ENCODE measurements around the gene ARRB2.

GRCh38 chr17:4739122-4740024 lies 28.9 kb downstream of the ARRB2 start, which contains the start of the genes CXCL16 and ZMYND15:
- no peak for TF ChIP-seq POLR2A (IDR thresholded peaks at IDR 0.05; ENCODE audit: low read length)
- TF ChIP-seq GATA1 (IDR thresholded peaks at IDR 0.05; ENCODE audit: low read depth, low read length) = no peak
